HEK293 (cell line): Measurements from ENCODE around the gene NTRK3.

Source experiments
- CTCF ChIP-seq: fragments of 450-650 bp; formaldehyde crosslinking; IDR thresholded peaks from 2 replicates; pipeline ENCODE4 v1.5.1; 2016; ENCODE audit warnings: missing biosample characterization, missing genetic modification characterization
- KLF9 ChIP-seq: fragments of 450-650 bp; formaldehyde crosslinking; IDR thresholded peaks from 2 replicates; pipeline ENCODE4 v1.5.1; 2016; ENCODE audit warnings: missing biosample characterization, missing genetic modification characterization, low read depth
- REST ChIP-seq: fragments of 450-650 bp; formaldehyde crosslinking; IDR thresholded peaks from 2 replicates; pipeline ENCODE4 v1.5.1; 2016; ENCODE audit warnings: missing biosample characterization, missing genetic modification characterization
- ZBTB49 ChIP-seq: fragments of 450-650 bp; formaldehyde crosslinking; IDR thresholded peaks from 2 replicates; pipeline ENCODE4 v1.5.1; 2016; ENCODE audit warnings: missing biosample characterization, missing genetic modification characterization, low read depth
- ZBTB7A ChIP-seq: fragments of 450-650 bp; formaldehyde crosslinking; IDR thresholded peaks from 2 replicates; pipeline ENCODE4 v1.5.1; 2016; ENCODE audit warnings: low read depth, missing biosample characterization, missing genetic modification characterization
- ZNF132 ChIP-seq: fragments of 450-650 bp; formaldehyde crosslinking; IDR thresholded peaks from 2 replicates; pipeline ENCODE4 v1.5.1; 2017; ENCODE audit warnings: missing biosample characterization, missing genetic modification characterization, borderline replicate concordance
- ZNF184 ChIP-seq: fragments of 450-650 bp; IDR thresholded peaks from 2 replicates; pipeline ENCODE4 v1.5.1; 2018; ENCODE audit warnings: missing biosample characterization, mild to moderate bottlenecking, missing genetic modification characterization
- ZNF221 ChIP-seq: fragments of 450-650 bp; formaldehyde crosslinking; IDR thresholded peaks from 2 replicates; pipeline ENCODE4 v1.5.1; 2017; ENCODE audit warnings: missing biosample characterization, missing genetic modification characterization, borderline replicate concordance
- ZNF354C ChIP-seq: fragments of 450-650 bp; formaldehyde crosslinking; IDR thresholded peaks from 2 replicates; pipeline ENCODE4 v1.5.1; 2016; ENCODE audit warnings: missing biosample characterization, missing genetic modification characterization, low read depth, borderline replicate concordance
- ZNF362 ChIP-seq: fragments of 450-650 bp; formaldehyde crosslinking; IDR thresholded peaks from 2 replicates; pipeline ENCODE4 v1.5.1; 2016; ENCODE audit warnings: missing biosample characterization, missing genetic modification characterization
- ZNF654 ChIP-seq: fragments of 450-650 bp; formaldehyde crosslinking; IDR thresholded peaks from 2 replicates; pipeline ENCODE4 v1.5.1; 2016; ENCODE audit warnings: low read depth, missing biosample characterization, missing genetic modification characterization
- ZNF785 ChIP-seq: fragments of 450-650 bp; formaldehyde crosslinking; IDR thresholded peaks from 2 replicates; pipeline ENCODE4 v1.5.1; 2016; ENCODE audit warnings: missing biosample characterization, missing genetic modification characterization
- ZXDB ChIP-seq: fragments of 450-650 bp; formaldehyde crosslinking; IDR thresholded peaks from 2 replicates; pipeline ENCODE4 v1.5.1; 2016; ENCODE audit warnings: missing biosample characterization, missing genetic modification characterization

- TF ChIP-seq CTCF (tag by site-specific recombination) (no peak), ZNF221 (tag by site-specific recombination) (no peak), ZNF362 (no peak), REST (tag by site-specific recombination) (no peak), ZNF354C (tag by site-specific recombination) (no peak), ZBTB7A (tag by site-specific recombination) (no peak), ZNF184 (tag by site-specific recombination) (no peak), ZNF654 (tag by site-specific recombination) (no peak), KLF9 (tag by site-specific recombination) (no peak), ZBTB49 (tag by site-specific recombination) (no peak), ZXDB (no peak), ZNF132 (tag by site-specific recombination) (no peak), ZNF785 (tag by site-specific recombination) (no peak)
These were observed 37.9 kb downstream of the NTRK3 start for GRCh38 chr15:88218557-88219221.
